Pancreas (tissue), 10 donors: ENCODE results near the gene SYPL2. TPM values are rescaled to one million over a fixed set of nuclear protein-coding genes. Genes with fewer than 3 reads are reported as not detected.

ENCODE experiments used
- ATAC-seq, 4 donors: fragments of 200-7000 bp; cut with Tn5 transposase; one replicate each; pipeline versions ENCODE4 v1.8.0 to v1.9.1; 2020; ENCODE audit warnings: mild to moderate bottlenecking in 4 of 4, moderate library complexity in 4 of 4
- DNase-seq, 6 donors: peaks; one replicate each; pipeline ENCODE4 v3.0.0-alpha.2; 2020
- FAIRE-seq: peaks from 2 replicates; lab custom pipeline; 2012; peaks lifted over from hg19 to GRCh38; lab: Jason Lieb, UNC
- H3K27ac ChIP-seq, 4 donors: fragments of 200-600 bp; sonication (generic); 1 replicate in 3 of 4; 2 replicates in 1 of 4; pipeline versions ENCODE4 v1.5.0 to v1.8.0; 2020
- H3K27me3 ChIP-seq, 4 donors: fragments of 200-600 bp; one replicate each; pipeline ENCODE4 v1.8.0; 2021
- H3K36me3 ChIP-seq, 3 donors: fragments of 200-600 bp; sonication (generic) in 1 of 3; one replicate each; pipeline versions ENCODE4 v1.5.0 to v1.8.0; 2020 to 2021
- H3K4me1 ChIP-seq, 3 donors: fragments of 200-600 bp; one replicate each; pipeline ENCODE4 v1.8.0; 2021
- H3K4me3 ChIP-seq, 4 donors: fragments of 200-600 bp; sonication (generic) in 2 of 4; one replicate each; pipeline versions ENCODE4 v1.5.0 to v1.8.0; 2020 to 2021
- H3K9me3 ChIP-seq, 4 donors: fragments of 200-600 bp; one replicate each; pipeline ENCODE4 v1.8.0; 2021
- CTCF ChIP-seq, 4 donors: fragments of 200-600 bp; sonication (generic) in 3 of 4; IDR thresholded peaks; one replicate each; pipeline versions ENCODE4 v1.5.0 to v1.8.0; 2021; ENCODE audit warnings: antibody characterized with exemption in 4 of 4
- WGBS, 2 donors: extraction: QIAGEN DNeasy Blood & Tissue Kit; methylation state at CpG; one replicate each; pipeline ENCODE4 v1.1.7; 2013; 5-methylcytosine and 5-hydroxymethylcytosine counted together
- intact Hi-C, 3 donors: fragments of 100-400 bp; cut with DNase I; formaldehyde crosslinking; loops; one replicate each; pipeline versions ENCODE4 v1.11.1 to v1.14.2; 2022
- polyA plus RNA-seq, 2 donors: library from polyadenylated mRNA; stranded (reverse); fragments of 200-250 nt; gene quantifications; one replicate each; pipeline ENCODE4 v1.2.3, GENCODE V29; 2013
- total RNA-seq, 6 donors: library from RNA; stranded (reverse); fragmentation: NEBNext Ultra II Directional in 4 of 6; extraction: Animal tissue kit (Norgen Biotek cat#: 25700) in 4 of 6; gene quantifications; one replicate each; pipeline versions ENCODE4 v1.2.1 to v1.2.4, GENCODE V29; 2021 to 2023
- donor health status: healthy with polysubstance abuse.
- donor health status: DM: no; HTN: no; CAD: no; lungs with moderate emphysema.
- donor health status: DM: no; HTN: no; CAD: no.
- donor health status: control.
- donor health status: control.
- donor health status: Bipolar disorder and iron deficiency.
- donor health status: DM: yes; HTN: yes; CAD: no.
- donor health status: DM: no; HTN: no; CAD: no.
- donor health status: DM: no; HTN: no; CAD: no.
- donor health status: DM: yes; HTN: yes; CAD: no.

SYPL2 gene
- total and polyA plus RNA-seq, 8 donors: 1.5 to 3.7 (median 2.5) TPM

- ATAC-seq (no peak), DNase-seq (no peak), FAIRE-seq (no peak)
- 86 to 91% methylated on average over 8 of the region's 8 CpGs for WGBS, 2 donors
- Histone ChIP-seq H3K4me3 (no peak overlapping the region), H3K9me3 (no peaks in the 10 kb centered on the region), H3K27me3 (no peaks in the 10 kb centered on the region), H3K27ac (no peak overlapping the region), H3K36me3 (peaks cover 0 to 6% (median 3%) of the 10 kb centered on the region in 3 donors), H3K4me1 (peaks cover 0 to 7% (median 6%) of the 10 kb centered on the region in 3 donors)
- no peak for TF ChIP-seq CTCF (IDR thresholded peaks at IDR 0.05)
- intact Hi-C loops: loop anchor here in 1 of 3 donors (5.0 kb wide), 1 partner anchor 41 kb away; no protein-coding TSS in a partner anchor
Observed at GRCh38 chr1:109491372-109491771, 25.0 kb downstream of the SYPL2 start.

GRCh38 chr1:109492779-109493178 lies 26.4 kb downstream of the SYPL2 start:
- DNase-seq: no peak
- Histone ChIP-seq H3K27me3 (no peaks in the 10 kb centered on the region), H3K4me3 (no peak overlapping the region), H3K27ac (no peak overlapping the region), H3K4me1 (peaks cover 0 to 7% (median 6%) of the 10 kb centered on the region in 3 donors), H3K36me3 (peaks cover 0 to 10% (median 3%) of the 10 kb centered on the region in 3 donors), H3K9me3 (no peaks in the 10 kb centered on the region)
- WGBS, 2 donors: 67 to 78% methylated on average over 4 of the region's 4 CpGs
- intact Hi-C loops: loop anchor here in 1 of 3 donors (5.0 kb wide), 1 partner anchor 40 kb away; no protein-coding TSS in a partner anchor
- TF ChIP-seq CTCF (IDR thresholded peaks at IDR 0.05): no peak
- FAIRE-seq: no peak
- ATAC-seq: no peak

- H3K36me3 ChIP-seq: peaks cover 0 to 10% (median 3%) of the 10 kb centered on the region in 3 donors
- DNase-seq: no peak
- intact Hi-C loops: loop anchor here in 1 of 3 donors (5.0 kb wide), 1 partner anchor 39 kb away; no protein-coding TSS in a partner anchor
- H3K9me3 ChIP-seq: no peaks in the 10 kb centered on the region
- WGBS, 2 donors: 61 to 67% methylated on average over 4 of the region's 4 CpGs
- ATAC-seq: no peak
- H3K4me3 ChIP-seq: peak overlapping the region in 1 of 4 donors; percentile 88
- TF ChIP-seq CTCF (IDR thresholded peaks at IDR 0.05): no peak
- FAIRE-seq: no peak
- peaks cover 0 to 7% (median 6%) of the 10 kb centered on the region in 3 donors for H3K4me1 ChIP-seq
- H3K27ac ChIP-seq: no peak overlapping the region
- H3K27me3 ChIP-seq: no peaks in the 10 kb centered on the region
Observed at GRCh38 chr1:109493227-109493626, 26.9 kb downstream of the SYPL2 start.

- H3K4me3 ChIP-seq: peak within 1 kb of the TSS; percentile 58 to 100 (median 82)
- H3K9me3 ChIP-seq: no peaks in the 10 kb centered on the region
- DNase-seq (peak; percentile 83 to 96 (median 89)), ATAC-seq (peak; percentile 95 to 98 (median 96)), FAIRE-seq (no peak)
- no peaks in the 10 kb centered on the region for H3K27me3 ChIP-seq
- intact Hi-C loops: loop anchor here in 1 of 3 donors (5.0 kb wide), 1 partner anchor 38 kb away; no protein-coding TSS in a partner anchor
- H3K27ac ChIP-seq: peak within 1 kb of the TSS in 2 of 4 donors; percentile 28 to 73
- WGBS, 2 donors: 0% methylated on average over 42 to 44 of the region's 44 CpGs
- peak; percentile 91 to 98 (median 96) for TF ChIP-seq CTCF (IDR thresholded peaks at IDR 0.05)
- peaks cover 0 to 7% (median 6%) of the 10 kb centered on the region in 3 donors for H3K4me1 ChIP-seq
- H3K36me3 ChIP-seq: peaks cover 0 to 10% (median 3%) of the 10 kb centered on the region in 3 donors
Observed at GRCh38 chr1:109493805-109494539, 27.6 kb downstream of the SYPL2 start, which contains the start of gene CYB561D1. Gene CYB561D1 (plus strand): TSS chr1:109494094. CDS start chr1:109494140, 46 bp downstream.
